Right lobe of liver (tissue), 6 donors: Measurements from ENCODE around the gene LPIN1. TPM values are rescaled to one million over a fixed set of nuclear protein-coding genes. Genes with fewer than 3 reads are reported as not detected.

Experiments
- ATAC-seq, 4 donors: fragments of 200-7000 bp; cut with Tn5 transposase; one replicate each; pipeline ENCODE4 v1.9.1; 2020; ENCODE audit warnings: mild to moderate bottlenecking in 4 of 4, moderate library complexity in 4 of 4
- DNase-seq, 3 donors: peaks; one replicate each; pipeline ENCODE4 v3.0.0-alpha.2; 2020
- H3K27ac ChIP-seq, 3 donors: fragments of 200-600 bp; one replicate each; pipeline ENCODE4 v1.8.0; 2022
- H3K27me3 ChIP-seq, 2 donors: fragments of 200-600 bp; one replicate each; pipeline ENCODE4 v1.8.0; 2022
- H3K36me3 ChIP-seq, 4 donors: fragments of 200-600 bp; sonication (generic) in 1 of 4; one replicate each; pipeline versions ENCODE4 v1.5.1 to v1.8.0; 2017 to 2022; ENCODE audit warnings: control low read depth in 1 of 4
- H3K4me1 ChIP-seq, 4 donors: fragments of 200-600 bp; sonication (generic) in 1 of 4; one replicate each; pipeline versions ENCODE4 v1.5.1 to v1.8.0; 2017 to 2022; ENCODE audit warnings: control low read depth in 1 of 4
- H3K4me3 ChIP-seq, 3 donors: fragments of 200-600 bp; one replicate each; pipeline ENCODE4 v1.8.0; 2022
- H3K9me3 ChIP-seq, 4 donors: fragments of 200-600 bp; sonication (generic) in 1 of 4; one replicate each; pipeline versions ENCODE4 v1.5.1 to v1.8.0; 2017 to 2022; ENCODE audit warnings: control low read depth in 1 of 4
- CTCF ChIP-seq, 4 donors: fragments of 200-600 bp in 3 of 4; fragments of 450-650 bp in 1 of 4; IDR thresholded peaks; one replicate each; pipeline versions ENCODE4 v1.5.1 to v1.8.0; 2016 to 2022; ENCODE audit warnings: antibody characterized with exemption in 4 of 4, mild to moderate bottlenecking in 2 of 4
- POLR2A ChIP-seq: fragments of 450-650 bp; IDR thresholded peaks from one replicate; pipeline ENCODE4 v1.6.1; 2017; ENCODE audit warnings: antibody characterized with exemption, mild to moderate bottlenecking
- WGBS: methylation state at CpG from one replicate; pipeline ENCODE4 v1.1.6; 2018; ENCODE audit warnings: low coverage, low lambda C conversion rate; ENCODE audit not compliant: insufficient coverage; ENCODE audit errors: missing lambda C conversion rate; 5-methylcytosine and 5-hydroxymethylcytosine counted together
- intact Hi-C, 2 donors: fragments of 100-400 bp; cut with DNase I; formaldehyde crosslinking; loops; one replicate each; pipeline versions ENCODE4 v1.11.2 to v1.14.1; 2022
- total RNA-seq, 6 experiments: library from RNA; depleted of rRNA in 2 of 6; stranded (reverse); fragments of >200 nt in 2 of 6; fragmentation: NEBNext Ultra II Directional in 3 of 6; extraction: Animal tissue kit (Norgen Biotek cat#: 25700) in 3 of 6; gene quantifications; one replicate each; pipeline versions ENCODE4 v1.1.0 to v1.2.4, GENCODE V29; 2016 to 2023
- donor health status: DM: no; HTN: yes; CAD: no.
- donor health status: DM: no; HTN: no; CAD: no.
- donor health status: DM: no; HTN: no; CAD: no.
- donor health status: DM: no; HTN: yes; CAD: no.
- donor health status: DM: no; HTN: yes; CAD: no.

LPIN1 gene
- total RNA-seq, 6 experiments from 2014 or later: 17.3 to 58.7 (median 29.1) TPM

GRCh38 chr2:11773747-11774525 lies 27.5 kb downstream of the LPIN1 start:
- no peak for ATAC-seq
- WGBS: 82% methylated on average over 7 of the region's 7 CpGs
- TF ChIP-seq CTCF (IDR thresholded peaks at IDR 0.05) (no peak), POLR2A (no peak)
- Histone ChIP-seq H3K36me3 (peaks cover 0 to 61% (median 25%) of the 10 kb centered on the region in 4 donors), H3K9me3 (no peaks in the 10 kb centered on the region), H3K27me3 (no peaks in the 10 kb centered on the region), H3K4me3 (no peak overlapping the region), H3K27ac (no peak overlapping the region), H3K4me1 (peaks cover 0 to 10% (median 0%) of the 10 kb centered on the region in 4 donors)
- intact Hi-C loops: no loop called here
- DNase-seq: no peak

- H3K27me3 ChIP-seq: no peaks in the 10 kb centered on the region
- peaks cover 0 to 10% (median 0%) of the 10 kb centered on the region in 4 donors for H3K4me1 ChIP-seq
- intact Hi-C loops: no loop called here
- TF ChIP-seq POLR2A (no peak), CTCF (IDR thresholded peaks at IDR 0.05) (no peak)
- no peak for DNase-seq
- no peak overlapping the region for H3K4me3 ChIP-seq
- 75% methylated on average over 7 of the region's 7 CpGs for WGBS
- ATAC-seq: no peak
- no peak overlapping the region for H3K27ac ChIP-seq
- no peaks in the 10 kb centered on the region for H3K9me3 ChIP-seq
- peaks cover 0 to 61% (median 25%) of the 10 kb centered on the region in 4 donors for H3K36me3 ChIP-seq
These were observed 28.2 kb downstream of the LPIN1 start for GRCh38 chr2:11774600-11774999.

- no peak for TF ChIP-seq CTCF (IDR thresholded peaks at IDR 0.05)
- no peak for TF ChIP-seq POLR2A
- DNase-seq (no peak), ATAC-seq (peak in 2 of 4 donors; percentile 29 to 39)
- H3K36me3 ChIP-seq: peaks cover 0 to 63% (median 25%) of the 10 kb centered on the region in 4 donors
- intact Hi-C loops: no loop called here
- WGBS: 30% methylated on average over 4 of the region's 4 CpGs
- peaks cover 0 to 10% (median 0%) of the 10 kb centered on the region in 4 donors for H3K4me1 ChIP-seq
- no peaks in the 10 kb centered on the region for H3K27me3 ChIP-seq
- no peak overlapping the region for H3K4me3 ChIP-seq
- no peaks in the 10 kb centered on the region for H3K9me3 ChIP-seq
- H3K27ac ChIP-seq: no peak overlapping the region
These were observed 29.0 kb downstream of the LPIN1 start for GRCh38 chr2:11775384-11775783.

GRCh38 chr2:11777066-11777782 lies 30.8 kb downstream of the LPIN1 start:
- DNase-seq: no peak
- Histone ChIP-seq H3K27me3 (no peaks in the 10 kb centered on the region), H3K27ac (peak overlapping the region in 1 of 3 donors; percentile 27), H3K4me1 (peaks cover 0 to 10% (median 0%) of the 10 kb centered on the region in 4 donors), H3K9me3 (no peaks in the 10 kb centered on the region), H3K4me3 (no peak overlapping the region), H3K36me3 (peaks cover 0 to 63% (median 24%) of the 10 kb centered on the region in 4 donors)
- 82% methylated on average over 20 of the region's 24 CpGs for WGBS
- TF ChIP-seq POLR2A (no peak), CTCF (IDR thresholded peaks at IDR 0.05) (no peak)
- ATAC-seq: no peak
- intact Hi-C loops: no loop called here
